ENCODE results near the gene SACM1L.

SACM1L gene

GRCh38 chr3:45665101-45665572 is 24.1 kb upstream of the SACM1L start:
- no peaks in the 10 kb centered on the region for H3K9me3 ChIP-seq (ENCODE audit: control insufficient read depth, insufficient read depth, low read depth, low read length)
- no peak overlapping the region for H3K4me3 ChIP-seq (ENCODE audit: low read depth, low read length)
- H3K27ac ChIP-seq (ENCODE audit: extremely low read depth, low read depth, low read length), result no peak overlapping the region
- no peaks in the 10 kb centered on the region for H3K4me1 ChIP-seq (ENCODE audit: control insufficient read depth, insufficient read depth, low read length)
- ChIA-PET CTCF (interaction anchor here (0.5 to 1.6 kb wide), 7 partner anchors 113 to 441 kb away, joined by 3 to 5 read pairs (median 3); no protein-coding TSS in a partner anchor), POLR2A (no interaction called here)
- peaks cover 0 to 46% of the 10 kb centered on the region in 2 experiments; a peak in 1 of 3 replicates for H3K36me3 ChIP-seq (ENCODE audit: control insufficient read depth in 2 of 2, insufficient read depth in 1 of 2, low read length in 2 of 2)
- TF ChIP-seq BCL11B (tag by site-specific recombination; IDR thresholded peaks at IDR 0.05; ENCODE audit: low read depth), result no peak
- no peak for TF ChIP-seq ZNF335 (tag by site-specific recombination; conservative IDR thresholded peaks at IDR 0.05)
- no peak for TF ChIP-seq EGR2 (tag by site-specific recombination; IDR thresholded peaks at IDR 0.05; ENCODE audit: low read depth)
- TF ChIP-seq CTCF (tag by site-specific recombination; IDR thresholded peaks at IDR 0.05), result 0 out of 2 replicates have a peak, but pooled peaks have one; percentile 13
- TF ChIP-seq KLF9 (tag by site-specific recombination; IDR thresholded peaks at IDR 0.05; ENCODE audit: low read depth), result no peak
- 0 out of 2 replicates have a peak, but pooled peaks have one; percentile 15 for TF ChIP-seq PRDM1 (tag by site-specific recombination; IDR thresholded peaks at IDR 0.05)
- no peak for TF ChIP-seq ZSCAN4 (tag by site-specific recombination; IDR thresholded peaks at IDR 0.05)
- no peak for TF ChIP-seq ZNF513 (tag by site-specific recombination; IDR thresholded peaks at IDR 0.05)

- no peak for TF ChIP-seq ZSCAN23 (tag by site-specific recombination; IDR thresholded peaks at IDR 0.05)
- no peak overlapping the region for H3K4me3 ChIP-seq (ENCODE audit: low read depth, low read length)
- ChIA-PET POLR2A (interaction anchor here (1.1 kb wide), 1 partner anchor 67 kb away, joined by 3 read pairs; no protein-coding TSS in a partner anchor), CTCF (interaction anchor here (0.7 to 1.6 kb wide), 4 partner anchors 10 to 156 kb away, joined by 3 to 11 read pairs (median 4); no protein-coding TSS in a partner anchor)
- no peaks in the 10 kb centered on the region for H3K9me3 ChIP-seq (ENCODE audit: control insufficient read depth, insufficient read depth, low read depth, low read length)
- H3K4me1 ChIP-seq (ENCODE audit: control insufficient read depth, insufficient read depth, low read length), result no peaks in the 10 kb centered on the region
- H3K36me3 ChIP-seq (ENCODE audit: control insufficient read depth in 2 of 2, insufficient read depth in 1 of 2, low read length in 2 of 2), result peaks cover 0 to 64% of the 10 kb centered on the region in 2 experiments; a peak in 1 of 3 replicates
- no peak overlapping the region for H3K27ac ChIP-seq (ENCODE audit: extremely low read depth, low read depth, low read length)
Measured at GRCh38 chr3:45666757-45667431, 22.3 kb upstream of the SACM1L start.

- ChIA-PET POLR2A (no interaction called here), CTCF (interaction anchor here (0.7 to 2.3 kb wide), 3 partner anchors 8 to 631 kb away, joined by 4 to 7 read pairs (median 4); no protein-coding TSS in a partner anchor)
- no peak for TF ChIP-seq ZNF19 (tag by site-specific recombination; IDR thresholded peaks at IDR 0.05; ENCODE audit: low read depth)
- TF ChIP-seq MZF1 (tag by site-specific recombination; IDR thresholded peaks at IDR 0.05; ENCODE audit: borderline replicate concordance), result no peak
- TF ChIP-seq ZNF521 (tag by site-specific recombination; IDR thresholded peaks at IDR 0.05), result no peak
- no peak for TF ChIP-seq ZNF704 (tag by site-specific recombination; IDR thresholded peaks at IDR 0.05)
- TF ChIP-seq ZNF768 (tag by site-specific recombination; IDR thresholded peaks at IDR 0.05), result peak; percentile 66; the same call in 1 of the 2 replicates
- no peak for TF ChIP-seq SP2 (tag by site-specific recombination; IDR thresholded peaks at IDR 0.05)
- no peak for TF ChIP-seq ZNF664 (tag by site-specific recombination; IDR thresholded peaks at IDR 0.05)
- Histone ChIP-seq H3K4me1 (ENCODE audit: control insufficient read depth, insufficient read depth, low read length) (no peaks in the 10 kb centered on the region), H3K4me3 (ENCODE audit: low read depth, low read length) (no peak overlapping the region), H3K27ac (ENCODE audit: extremely low read depth, low read depth, low read length) (no peak overlapping the region), H3K9me3 (ENCODE audit: control insufficient read depth, insufficient read depth, low read depth, low read length) (no peaks in the 10 kb centered on the region), H3K36me3 (ENCODE audit: control insufficient read depth in 2 of 2, insufficient read depth in 1 of 2, low read length in 2 of 2) (peaks cover 0 to 70% of the 10 kb centered on the region in 2 experiments; a peak in 1 of 3 replicates)
Measured at GRCh38 chr3:45667569-45667934, 21.6 kb upstream of the SACM1L start.

Measured in HEK293 (cell line).